Stomach (tissue), 9 donors: ENCODE data around the gene CGB8. TPM values are rescaled to one million over a fixed set of nuclear protein-coding genes. Genes with fewer than 3 reads are reported as not detected.

Source experiments
- DNase-seq, 2 donors: peaks; one replicate each; pipeline versions ENCODE4 v3.0.0 to v3.0.0-alpha.2; 2013 to 2019
- H3K27ac ChIP-seq, 5 donors: fragments of 200-600 bp in 4 of 5; sonication (generic) in 4 of 5; one replicate each; pipeline ENCODE4 v1.5.1; 2013 to 2019; ENCODE audit warnings: mild to moderate bottlenecking in 1 of 5, moderate library complexity in 1 of 5
- H3K27me3 ChIP-seq, 3 donors: fragments of 200-600 bp; sonication (generic); one replicate each; pipeline ENCODE4 v1.5.1; 2017 to 2019; ENCODE audit warnings: mixed run types in 1 of 3
- H3K36me3 ChIP-seq, 4 donors: fragments of 200-600 bp; sonication (generic); 1 replicate in 3 of 4; 2 replicates in 1 of 4; pipeline ENCODE4 v1.5.1; 2016 to 2019
- H3K4me1 ChIP-seq, 4 donors: fragments of 200-600 bp; sonication (generic); one replicate each; pipeline ENCODE4 v1.5.1; 2016 to 2019
- H3K4me3 ChIP-seq, 4 donors: fragments of 200-600 bp; sonication (generic) in 3 of 4; one replicate each; pipeline ENCODE4 v1.5.1; 2016 to 2019; ENCODE audit warnings: mild to moderate bottlenecking in 1 of 4
- H3K9me3 ChIP-seq, 4 donors: fragments of 200-600 bp; sonication (generic); one replicate each; pipeline ENCODE4 v1.5.1; 2016 to 2019
- CTCF ChIP-seq, 7 experiments: fragments of 450-650 bp in 4 of 7; fragments of 200-600 bp in 3 of 7; sonication (generic) in 3 of 7; IDR thresholded peaks; one replicate each; pipeline ENCODE4 v1.5.1; 2016 to 2019; ENCODE audit warnings: antibody characterized with exemption in 7 of 7, control low read depth in 2 of 7, mild to moderate bottlenecking in 1 of 7
- EP300 ChIP-seq: sonication (generic); formaldehyde crosslinking; IDR thresholded peaks from one replicate; pipeline ENCODE4 v1.6.1; 2017; ENCODE audit warnings: antibody characterized with exemption
- POLR2A ChIP-seq, 4 donors: fragments of 450-650 bp; IDR thresholded peaks; one replicate each; pipeline ENCODE4 v1.6.1; 2016; ENCODE audit warnings: antibody characterized with exemption in 4 of 4, control low read depth in 2 of 4, mild to moderate bottlenecking in 1 of 4, moderate library complexity in 1 of 4
- POLR2AphosphoS5 ChIP-seq, 3 donors: sonication (generic); formaldehyde crosslinking; IDR thresholded peaks; one replicate each; pipeline ENCODE4 v1.6.1; 2016; ENCODE audit warnings: antibody characterized with exemption in 3 of 3
- WGBS, 5 donors: extraction: QIAGEN DNeasy Blood & Tissue Kit in 3 of 5; methylation state at CpG; one replicate each; pipeline versions ENCODE4 v1.1.5 to v1.1.7; 2013 to 2018; 5-methylcytosine and 5-hydroxymethylcytosine counted together
- intact Hi-C: fragments of 100-400 bp; cut with DNase I; formaldehyde crosslinking; loops from one replicate; pipeline ENCODE4 v1.15.1; 2023; ENCODE audit warnings: low total_unique reads
- polyA plus RNA-seq, 3 donors: library from polyadenylated mRNA; stranded (reverse); fragments of 200-250 nt; gene quantifications; one replicate each; pipeline ENCODE4 v1.2.3, GENCODE V29; 2013
- small RNA-seq, 4 donors: library from RNA; depleted of rRNA; stranded (forward); fragments of <200 nt; gene quantifications; one replicate each; pipeline ENCODE3, GENCODE V24; 2016
- total RNA-seq, 5 donors: library from RNA; depleted of rRNA; stranded (reverse); fragments of >200 nt; gene quantifications; one replicate each; pipeline versions ENCODE4 v1.1.0 to v1.2.3, GENCODE V29; 2014 to 2016
- donor health status: healthy with polysubstance abuse.
- donor health status: Bipolar disorder and iron deficiency.
- donor health status: healthy.

The CGB8 gene
- total and polyA plus RNA-seq, 8 donors = not detected

GRCh38 chr19:49004964-49005614 lies 43.8 kb downstream of the CGB8 start:
- H3K36me3 ChIP-seq = peaks cover 43 to 87% (median 85%) of the 10 kb centered on the region in 4 donors
- TF ChIP-seq POLR2AphosphoS5 (IDR thresholded peaks at IDR 0.05) (no peak), EP300 (no peak), POLR2A (IDR thresholded peaks at IDR 0.05) (no peak), CTCF (IDR thresholded peaks at IDR 0.05) (no peak)
- H3K4me3 ChIP-seq = no peak overlapping the region

GRCh38 chr19:49004133-49004532 lies 44.8 kb downstream of the CGB8 start:
- H3K27ac ChIP-seq = no peak overlapping the region
- intact Hi-C loops = no loop called here
- no peaks in the 10 kb centered on the region for H3K27me3 ChIP-seq
- no peaks in the 10 kb centered on the region for H3K4me1 ChIP-seq
- TF ChIP-seq CTCF (IDR thresholded peaks at IDR 0.05) = no peak
- DNase-seq = no peak
- WGBS, 5 donors = 93 to 98% (median 98%) methylated on average over 15 of the region's 15 CpGs
- no peaks in the 10 kb centered on the region for H3K9me3 ChIP-seq
- H3K36me3 ChIP-seq = peaks cover 35 to 87% (median 79%) of the 10 kb centered on the region in 4 donors
- no peak overlapping the region for H3K4me3 ChIP-seq

More at GRCh38 chr19:49004964-49005614, 43.8 kb downstream of the CGB8 start:
- no peaks in the 10 kb centered on the region for H3K9me3 ChIP-seq
- H3K27ac ChIP-seq = no peak overlapping the region
- intact Hi-C loops = no loop called here
- no peaks in the 10 kb centered on the region for H3K27me3 ChIP-seq
- WGBS, 5 donors = 91 to 97% (median 95%) methylated on average over 7 of the region's 7 CpGs
- H3K4me1 ChIP-seq = no peaks in the 10 kb centered on the region
- DNase-seq = no peak

- H3K36me3 ChIP-seq = peaks cover 7 to 45% (median 37%) of the 10 kb centered on the region in 4 donors
- no peaks in the 10 kb centered on the region for H3K9me3 ChIP-seq
- no peaks in the 10 kb centered on the region for H3K27me3 ChIP-seq
- peaks cover 3 to 10% (median 7%) of the 10 kb centered on the region in 4 donors for H3K4me1 ChIP-seq
- WGBS, 5 donors = 55 to 66% (median 59%) methylated on average over 11 to 16 of the region's 16 CpGs
- no peak overlapping the region for H3K27ac ChIP-seq
- peak; percentile 65 to 81 for DNase-seq
- TF ChIP-seq CTCF (IDR thresholded peaks at IDR 0.05) = peak in 5 of 7 experiments; percentile 30 to 55 (median 51)
- TF ChIP-seq POLR2A (IDR thresholded peaks at IDR 0.05) = no peak
- intact Hi-C loops = no loop called here
- H3K4me3 ChIP-seq = no peak overlapping the region
Observed at GRCh38 chr19:48999481-49000325, 49.2 kb downstream of the CGB8 start.

GRCh38 chr19:48997972-48998371 lies 50.9 kb downstream of the CGB8 start:
- peak; percentile 56 to 59 for DNase-seq
- peaks cover 0 to 28% (median 20%) of the 10 kb centered on the region in 4 donors for H3K36me3 ChIP-seq

More at GRCh38 chr19:48997972-48998371, 50.9 kb downstream of the CGB8 start:
- H3K4me3 ChIP-seq = no peak overlapping the region
- no peak overlapping the region for H3K27ac ChIP-seq
- no peaks in the 10 kb centered on the region for H3K9me3 ChIP-seq
- intact Hi-C loops = no loop called here
- peak in 2 of 7 experiments; percentile 13 to 33 for TF ChIP-seq CTCF (IDR thresholded peaks at IDR 0.05)
- TF ChIP-seq POLR2A (IDR thresholded peaks at IDR 0.05) = no peak
- 67 to 80% (median 74%) methylated on average over 3 to 5 of the region's 5 CpGs for WGBS, 5 donors
- peaks cover 12 to 18% (median 15%) of the 10 kb centered on the region in 4 donors for H3K4me1 ChIP-seq
- no peaks in the 10 kb centered on the region for H3K27me3 ChIP-seq

Small RNA genes within 50 kb of the gene (small RNA-seq; reads per million reads assigned to genes)
- gene MIR6798 (0 to 0.23 (median 0.10) reads per million in 4 donors), gene RN7SL708P (0 reads per million in 4 donors)

Other genes with a start within 250 kb of the CGB8 start
- 100 to 1,000 TPM in 1 of 5 donors, 10 to 100 TPM in 4; 22.0 to 320 (median 23.9) TPM for gene BCAT2, start 238.1 kb downstream of the CGB8 start, total RNA-seq
- 10 to 100 TPM; 65.8 to 74.5 (median 68.5) TPM for gene BCAT2, start 238.1 kb downstream of the CGB8 start, polyA plus RNA-seq
- gene HSD17B14, start 212.6 kb downstream of the CGB8 start, total RNA-seq = 10 to 100 TPM in 2 of 5 donors, 1 to 10 TPM in 2, not detected in 1; 2.8 to 41.4 (median 17.3) TPM
- 1 to 10 TPM; 5.4 to 9.8 (median 9.4) TPM for gene HSD17B14, start 212.6 kb downstream of the CGB8 start, polyA plus RNA-seq
- gene PLEKHA4, start 180.5 kb downstream of the CGB8 start, total RNA-seq = 10 to 100 TPM in 2 of 5 donors, 1 to 10 TPM in 3; 1.7 to 35.6 (median 4.8) TPM
- gene PLEKHA4, start 180.5 kb downstream of the CGB8 start, polyA plus RNA-seq = 10 to 100 TPM; 30.1 to 85.0 (median 75.3) TPM
- gene PPP1R15A, start 176.7 kb downstream of the CGB8 start, total RNA-seq = 100 to 1,000 TPM in 1 of 5 donors, 10 to 100 TPM in 4; 14.6 to 107 (median 35.1) TPM
- gene PPP1R15A, start 176.7 kb downstream of the CGB8 start, polyA plus RNA-seq = 10 to 100 TPM; 34.6 to 59.8 (median 37.1) TPM
- 1 to 10 TPM in 2 of 5 donors, not detected in 3; 1.2 to 1.3 TPM for gene TULP2, start 150.4 kb downstream of the CGB8 start, total RNA-seq
- gene TULP2, start 150.4 kb downstream of the CGB8 start, polyA plus RNA-seq = not detected
- gene NUCB1, start 148.8 kb downstream of the CGB8 start, total RNA-seq = 100 to 1,000 TPM; 117 to 503 (median 135) TPM
- 100 to 1,000 TPM in 1 of 3 donors, 10 to 100 TPM in 2; 68.9 to 118 (median 91.5) TPM for gene NUCB1, start 148.8 kb downstream of the CGB8 start, polyA plus RNA-seq
- gene DHDH, start 115.4 kb downstream of the CGB8 start, total RNA-seq = under 1 TPM in 1 of 5 donors, not detected in 4; 0.89 TPM
- gene DHDH, start 115.4 kb downstream of the CGB8 start, polyA plus RNA-seq = 1 to 10 TPM in 1 of 3 donors, under 1 TPM in 1, not detected in 1; 0.93 to 1.2 TPM
- 100 to 1,000 TPM in 1 of 5 donors, 10 to 100 TPM in 4; 12.1 to 121 (median 20.2) TPM for gene BAX, start 94.2 kb downstream of the CGB8 start, total RNA-seq
- gene BAX, start 94.2 kb downstream of the CGB8 start, polyA plus RNA-seq = 10 to 100 TPM; 61.6 to 85.3 (median 77.6) TPM
- gene FTL, start 83.8 kb downstream of the CGB8 start, total RNA-seq = 1,000 to 10,000 TPM; 1,292 to 4,272 (median 3,457) TPM
- gene FTL, start 83.8 kb downstream of the CGB8 start, polyA plus RNA-seq = 1,000 to 10,000 TPM; 3,915 to 8,824 (median 7,571) TPM
- 10 to 100 TPM; 13.0 to 63.6 (median 46.4) TPM for gene GYS1, start 55.8 kb downstream of the CGB8 start, total RNA-seq
- 10 to 100 TPM; 13.0 to 25.5 (median 15.5) TPM for gene GYS1, start 55.8 kb downstream of the CGB8 start, polyA plus RNA-seq
- gene RUVBL2, start 55.2 kb downstream of the CGB8 start, total RNA-seq = 10 to 100 TPM in 4 of 5 donors, under 1 TPM in 1; 0.58 to 96.0 (median 59.1) TPM
- 10 to 100 TPM; 55.3 to 69.2 (median 63.3) TPM for gene RUVBL2, start 55.2 kb downstream of the CGB8 start, polyA plus RNA-seq
- gene LHB, start 32.0 kb downstream of the CGB8 start, total RNA-seq = 1 to 10 TPM in 1 of 5 donors, not detected in 4; 8.4 TPM
- gene LHB, start 32.0 kb downstream of the CGB8 start, polyA plus RNA-seq = 10 to 100 TPM in 2 of 3 donors, 1 to 10 TPM in 1; 3.8 to 45.8 (median 40.3) TPM
- not detected for gene CGB3, start 24.8 kb downstream of the CGB8 start, total RNA-seq
- not detected for gene CGB3, start 24.8 kb downstream of the CGB8 start, polyA plus RNA-seq
- not detected for gene CGB2, start 17.2 kb downstream of the CGB8 start, total RNA-seq
- not detected for gene CGB2, start 17.2 kb downstream of the CGB8 start, polyA plus RNA-seq
- gene CGB1, start 12.2 kb downstream of the CGB8 start, total RNA-seq = not detected
- not detected for gene CGB1, start 12.2 kb downstream of the CGB8 start, polyA plus RNA-seq
- not detected for gene CGB5, start 5.3 kb downstream of the CGB8 start, total RNA-seq
- gene CGB5, start 5.3 kb downstream of the CGB8 start, polyA plus RNA-seq = not detected
- not detected for gene CGB7, start 8.6 kb upstream of the CGB8 start, total RNA-seq
- 1 to 10 TPM in 1 of 3 donors, not detected in 2; 3.8 TPM for gene CGB7, start 8.6 kb upstream of the CGB8 start, polyA plus RNA-seq
- gene NTF4, start 15.7 kb upstream of the CGB8 start, total RNA-seq = not detected
- 10 to 100 TPM in 1 of 3 donors, not detected in 2; 17.5 TPM for gene NTF4, start 15.7 kb upstream of the CGB8 start, polyA plus RNA-seq
- not detected for gene KCNA7, start 23.6 kb upstream of the CGB8 start, total RNA-seq
- gene KCNA7, start 23.6 kb upstream of the CGB8 start, polyA plus RNA-seq = not detected
- 1,000 to 10,000 TPM in 1 of 5 donors, 100 to 1,000 TPM in 4; 163 to 3,365 (median 235) TPM for gene SNRNP70, start 36.3 kb upstream of the CGB8 start, total RNA-seq
- gene SNRNP70, start 36.3 kb upstream of the CGB8 start, polyA plus RNA-seq = 100 to 1,000 TPM; 170 to 258 (median 192) TPM
- gene LIN7B, start 65.3 kb upstream of the CGB8 start, total RNA-seq = 100 to 1,000 TPM in 1 of 5 donors, 10 to 100 TPM in 2, 1 to 10 TPM in 1, not detected in 1; 5.5 to 118 (median 30.5) TPM
- gene LIN7B, start 65.3 kb upstream of the CGB8 start, polyA plus RNA-seq = 10 to 100 TPM in 2 of 3 donors, 1 to 10 TPM in 1; 4.0 to 18.1 (median 11.5) TPM
- not detected for gene C19orf73, start 70.0 kb upstream of the CGB8 start, total RNA-seq
- 1 to 10 TPM; 3.4 to 4.2 (median 3.7) TPM for gene C19orf73, start 70.0 kb upstream of the CGB8 start, polyA plus RNA-seq
- 10 to 100 TPM in 1 of 5 donors, 1 to 10 TPM in 3, under 1 TPM in 1; 0.45 to 12.7 (median 4.2) TPM for gene PPFIA3, start 70.4 kb upstream of the CGB8 start, total RNA-seq
- gene PPFIA3, start 70.4 kb upstream of the CGB8 start, polyA plus RNA-seq = 10 to 100 TPM in 1 of 3 donors, 1 to 10 TPM in 2; 7.2 to 19.7 (median 9.7) TPM
- 1 to 10 TPM in 2 of 5 donors, not detected in 3; 1.7 to 8.1 TPM for gene HRC, start 106.3 kb upstream of the CGB8 start, total RNA-seq
- under 1 TPM; 0.44 to 0.83 (median 0.61) TPM for gene HRC, start 106.3 kb upstream of the CGB8 start, polyA plus RNA-seq
- 1,000 to 10,000 TPM in 1 of 5 donors, 100 to 1,000 TPM in 3, 10 to 100 TPM in 1; 29.0 to 1,449 (median 158) TPM for gene TRPM4, start 108.7 kb upstream of the CGB8 start, total RNA-seq
- 10 to 100 TPM; 11.8 to 34.3 (median 26.6) TPM for gene TRPM4, start 108.7 kb upstream of the CGB8 start, polyA plus RNA-seq